ENCODE results near the gene REXO1. TPM values are rescaled to one million over a fixed set of nuclear protein-coding genes. Genes with fewer than 3 reads are reported as not detected.

The REXO1 gene
- total and polyA plus RNA-seq, 2 of the 13 experiments (the other 11 are each of a cell fraction or from before 2014, with no cell fraction given), result 5.0 to 11.2 TPM

- TF ChIP-seq MED8 (CRISPR knock-in tag; IDR thresholded peaks at IDR 0.05; ENCODE audit: insufficient replicate concordance), result peak; percentile 45
- no peak for TF ChIP-seq DBP (CRISPR knock-in tag; IDR thresholded peaks at IDR 0.05; ENCODE audit: not compliant biosample characterization)
- peak; percentile 60 for TF ChIP-seq ELF1 (CRISPR knock-in tag; IDR thresholded peaks at IDR 0.05)
- TF ChIP-seq ZFP36L1 (CRISPR knock-in tag; IDR thresholded peaks at IDR 0.05), result peak; percentile 36; the same call in 1 of the 2 replicates
- no peak; the same call in 1 of the 2 replicates for TF ChIP-seq FOXC1 (CRISPR knock-in tag; IDR thresholded peaks at IDR 0.05; ENCODE audit: borderline replicate concordance)
- no peak for TF ChIP-seq SOX6 (IDR thresholded peaks at IDR 0.05)
- TF ChIP-seq SOX6 (CRISPR knock-in tag; IDR thresholded peaks at IDR 0.05), result peak; percentile 32; the same call in 1 of the 2 replicates
- TF ChIP-seq CTCF (CRISPR knock-in tag; IDR thresholded peaks at IDR 0.05), result peak; percentile 30; the same call in 1 of the 2 replicates
- TF ChIP-seq CENPX (CRISPR knock-in tag; IDR thresholded peaks at IDR 0.05), result no peak
- TF ChIP-seq YY1 (IDR thresholded peaks at IDR 0.05; ENCODE audit: insufficient read depth, insufficient replicate concordance, low read depth, low read length), result peak; percentile 58
- 0 out of 2 replicates have a peak, but pooled peaks have one; percentile 23 for TF ChIP-seq ZNF619 (CRISPR knock-in tag; IDR thresholded peaks at IDR 0.05)
- no peak for TF ChIP-seq ELF4 (CRISPR knock-in tag; IDR thresholded peaks at IDR 0.05; ENCODE audit: borderline replicate concordance)
- peak; percentile 40; the same call in 1 of the 2 replicates for TF ChIP-seq ZNF777 (CRISPR knock-in tag; IDR thresholded peaks at IDR 0.05)
Observed at GRCh38 chr19:1863638-1864479, 15.6 kb upstream of the REXO1 start (continued).

All from HepG2 (cell line).